ENCODE measurements around the gene GGTLC3.
"Not testable (repeated sequence)": the region's sequence is repeated elsewhere in the genome, so short reads cannot be mapped to it uniquely, and the experiment has no call there.

DNA sequence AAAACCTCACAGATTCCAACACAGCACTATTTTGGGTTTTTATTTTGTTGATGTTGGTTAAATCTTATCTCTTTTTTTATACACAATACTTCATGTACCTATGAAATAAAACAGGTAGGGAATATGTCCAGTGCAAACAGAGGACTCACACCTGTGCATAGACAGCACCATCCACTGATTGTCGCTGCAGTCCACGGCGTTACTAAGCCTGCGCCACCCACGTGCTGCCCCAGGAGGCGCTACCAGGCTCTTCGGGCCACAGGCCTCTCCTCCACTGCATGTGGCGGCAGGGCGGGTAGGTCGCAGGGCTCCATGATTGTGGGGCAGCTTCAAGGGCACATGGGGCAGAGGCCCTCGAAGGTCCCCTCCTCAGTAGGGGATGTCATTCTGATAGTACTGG, 15.7 kb upstream of the GGTLC3 start:
- TF ChIP-seq, protein P1, sequence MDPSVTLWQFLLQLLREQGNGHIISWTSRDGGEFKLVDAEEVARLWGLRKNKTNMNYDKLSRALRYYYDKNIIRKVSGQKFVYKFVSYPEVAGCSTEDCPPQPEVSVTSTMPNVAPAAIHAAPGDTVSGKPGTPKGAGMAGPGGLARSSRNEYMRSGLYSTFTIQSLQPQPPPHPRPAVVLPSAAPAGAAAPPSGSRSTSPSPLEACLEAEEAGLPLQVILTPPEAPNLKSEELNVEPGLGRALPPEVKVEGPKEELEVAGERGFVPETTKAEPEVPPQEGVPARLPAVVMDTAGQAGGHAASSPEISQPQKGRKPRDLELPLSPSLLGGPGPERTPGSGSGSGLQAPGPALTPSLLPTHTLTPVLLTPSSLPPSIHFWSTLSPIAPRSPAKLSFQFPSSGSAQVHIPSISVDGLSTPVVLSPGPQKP (IDR thresholded peaks at IDR 0.05; ENCODE audit: low read depth, low read length) = not testable (repeated sequence)
- TF ChIP-seq, protein P2, sequence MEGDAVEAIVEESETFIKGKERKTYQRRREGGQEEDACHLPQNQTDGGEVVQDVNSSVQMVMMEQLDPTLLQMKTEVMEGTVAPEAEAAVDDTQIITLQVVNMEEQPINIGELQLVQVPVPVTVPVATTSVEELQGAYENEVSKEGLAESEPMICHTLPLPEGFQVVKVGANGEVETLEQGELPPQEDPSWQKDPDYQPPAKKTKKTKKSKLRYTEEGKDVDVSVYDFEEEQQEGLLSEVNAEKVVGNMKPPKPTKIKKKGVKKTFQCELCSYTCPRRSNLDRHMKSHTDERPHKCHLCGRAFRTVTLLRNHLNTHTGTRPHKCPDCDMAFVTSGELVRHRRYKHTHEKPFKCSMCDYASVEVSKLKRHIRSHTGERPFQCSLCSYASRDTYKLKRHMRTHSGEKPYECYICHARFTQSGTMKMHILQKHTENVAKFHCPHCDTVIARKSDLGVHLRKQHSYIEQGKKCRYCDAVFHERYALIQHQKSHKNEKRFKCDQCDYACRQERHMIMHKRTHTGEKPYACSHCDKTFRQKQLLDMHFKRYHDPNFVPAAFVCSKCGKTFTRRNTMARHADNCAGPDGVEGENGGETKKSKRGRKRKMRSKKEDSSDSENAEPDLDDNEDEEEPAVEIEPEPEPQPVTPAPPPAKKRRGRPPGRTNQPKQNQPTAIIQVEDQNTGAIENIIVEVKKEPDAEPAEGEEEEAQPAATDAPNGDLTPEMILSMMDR (IDR thresholded peaks at IDR 0.05 in 2 of 3, conservative IDR thresholded peaks at IDR 0.05 in 1 of 3; ENCODE audit: control insufficient read depth in 2 of 3, extremely low read depth in 1 of 3, insufficient read depth in 1 of 3, low read depth in 3 of 3, low read length in 3 of 3) = not testable (repeated sequence)
- TF ChIP-seq BHLHE40 (IDR thresholded peaks at IDR 0.05; ENCODE audit: borderline replicate concordance in 1 of 2, low read depth in 2 of 2, low read length in 1 of 2) = not testable (repeated sequence)
